Left ventricle myocardium inferior (tissue), 1 donor: ENCODE measurements around the gene ARMH4. TPM values are rescaled to one million over a fixed set of nuclear protein-coding genes. Genes with fewer than 3 reads are reported as not detected.
A peak's percentile ranks its signal among the peaks of the same experiment; 100 is the strongest.

Source experiments
- DNase-seq: peaks from one replicate; pipeline ENCODE4 v3.0.0-alpha.2; 2020
- H3K27ac ChIP-seq: fragments of 200-600 bp; replicated peaks from 2 replicates; pipeline ENCODE4 v1.8.0; 2021
- H3K27me3 ChIP-seq: fragments of 200-600 bp; 2 replicates; pipeline ENCODE4 v1.8.0; 2021; ENCODE audit warnings: low read depth
- H3K36me3 ChIP-seq: fragments of 200-600 bp; 2 replicates; pipeline ENCODE4 v1.8.0; 2021
- H3K4me1 ChIP-seq: fragments of 200-600 bp; 2 replicates; pipeline ENCODE4 v1.8.0; 2021
- H3K4me3 ChIP-seq: fragments of 200-600 bp; 2 replicates; pipeline ENCODE4 v1.8.0; 2021; ENCODE audit warnings: mild to moderate bottlenecking, moderate library complexity
- H3K9me3 ChIP-seq: fragments of 200-600 bp; replicated peaks from 2 replicates; pipeline ENCODE4 v1.8.0; 2021
- intact Hi-C: fragments of 100-400 bp; cut with micrococcal nuclease; formaldehyde crosslinking; loops from one replicate; pipeline ENCODE4 v1.11.0; 2022
- total RNA-seq: library from RNA; stranded (reverse); fragmentation: NEBNext Ultra II Directional; extraction: Animal tissue kit (Norgen Biotek cat#: 25700); gene quantifications from one replicate; pipeline ENCODE4 v1.2.1, GENCODE V29; 2021
- TF ChIP-seq, protein P1 (sequence below): fragments of 200-600 bp; IDR thresholded peaks from 2 replicates; pipeline ENCODE4 v1.8.0; 2021; ENCODE audit warnings: antibody characterized with exemption, mild to moderate bottlenecking, borderline replicate concordance
- donor health status: DM: no; HTN: yes; CAD: no; lungs with severe emphysema.

ARMH4 gene
- total RNA-seq, 1 donor from 2014 or later, result 7.3 TPM

DNA sequence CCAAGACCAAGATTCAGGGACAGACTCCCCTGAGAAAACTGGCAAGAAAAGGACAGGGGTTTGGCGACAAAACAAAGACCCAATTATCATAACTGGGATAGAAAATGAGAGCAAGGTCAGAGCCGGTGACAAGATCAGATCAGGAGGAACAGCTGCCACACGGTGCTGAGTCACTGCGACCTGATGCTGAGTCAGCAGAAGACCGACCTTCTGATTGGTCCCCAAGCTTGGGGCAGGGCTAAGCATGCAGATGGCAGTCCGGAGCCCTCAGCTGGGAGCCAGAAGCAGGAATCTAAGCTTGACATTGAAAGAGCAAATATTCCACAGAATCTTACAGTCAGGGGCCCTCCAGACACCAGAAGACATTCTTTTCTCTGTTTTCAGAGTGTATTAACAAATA, 19.1 kb upstream of the ARMH4 start:
- TF ChIP-seq, protein P1, sequence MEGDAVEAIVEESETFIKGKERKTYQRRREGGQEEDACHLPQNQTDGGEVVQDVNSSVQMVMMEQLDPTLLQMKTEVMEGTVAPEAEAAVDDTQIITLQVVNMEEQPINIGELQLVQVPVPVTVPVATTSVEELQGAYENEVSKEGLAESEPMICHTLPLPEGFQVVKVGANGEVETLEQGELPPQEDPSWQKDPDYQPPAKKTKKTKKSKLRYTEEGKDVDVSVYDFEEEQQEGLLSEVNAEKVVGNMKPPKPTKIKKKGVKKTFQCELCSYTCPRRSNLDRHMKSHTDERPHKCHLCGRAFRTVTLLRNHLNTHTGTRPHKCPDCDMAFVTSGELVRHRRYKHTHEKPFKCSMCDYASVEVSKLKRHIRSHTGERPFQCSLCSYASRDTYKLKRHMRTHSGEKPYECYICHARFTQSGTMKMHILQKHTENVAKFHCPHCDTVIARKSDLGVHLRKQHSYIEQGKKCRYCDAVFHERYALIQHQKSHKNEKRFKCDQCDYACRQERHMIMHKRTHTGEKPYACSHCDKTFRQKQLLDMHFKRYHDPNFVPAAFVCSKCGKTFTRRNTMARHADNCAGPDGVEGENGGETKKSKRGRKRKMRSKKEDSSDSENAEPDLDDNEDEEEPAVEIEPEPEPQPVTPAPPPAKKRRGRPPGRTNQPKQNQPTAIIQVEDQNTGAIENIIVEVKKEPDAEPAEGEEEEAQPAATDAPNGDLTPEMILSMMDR, result no peak
- Histone ChIP-seq H3K27me3 (peaks cover 16% of the 10 kb centered on the region), H3K36me3 (no peaks in the 10 kb centered on the region), H3K4me1 (peaks cover 7% of the 10 kb centered on the region), H3K27ac (no peak overlapping the region), H3K4me3 (no peak overlapping the region), H3K9me3 (no peaks in the 10 kb centered on the region)
- intact Hi-C loops, result no loop called here
- peak; percentile 49 for DNase-seq

DNA sequence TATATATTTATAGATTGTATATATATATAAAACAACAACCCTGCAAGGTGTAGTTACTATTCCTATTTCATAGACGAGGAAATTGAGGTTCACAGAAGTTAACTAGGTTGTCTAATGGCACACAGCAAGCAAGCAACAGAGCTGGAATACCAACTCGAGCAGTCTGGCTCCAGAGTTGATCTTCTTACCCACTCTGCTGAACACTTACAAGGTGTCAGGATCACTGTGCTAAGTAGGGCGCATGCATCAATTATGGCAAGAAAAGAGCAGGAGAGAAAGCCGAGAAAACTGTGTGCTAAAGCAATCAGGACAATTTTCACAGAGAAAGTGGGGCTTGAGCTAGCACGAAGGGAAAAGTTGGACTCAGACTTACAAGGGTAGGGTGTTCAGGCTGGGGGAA, 15.9 kb upstream of the ARMH4 start:
- H3K27me3 ChIP-seq, result no peaks in the 10 kb centered on the region
- H3K36me3 ChIP-seq, result no peaks in the 10 kb centered on the region
- no peak overlapping the region for H3K4me3 ChIP-seq
- peaks cover 7% of the 10 kb centered on the region for H3K4me1 ChIP-seq
- TF ChIP-seq, protein P1, result no peak
- DNase-seq, result no peak
- H3K27ac ChIP-seq, result no peak overlapping the region
- intact Hi-C loops, result loop anchor here (5.0 kb wide), 1 partner anchor 56 kb away; no protein-coding TSS in a partner anchor
- no peaks in the 10 kb centered on the region for H3K9me3 ChIP-seq

DNA sequence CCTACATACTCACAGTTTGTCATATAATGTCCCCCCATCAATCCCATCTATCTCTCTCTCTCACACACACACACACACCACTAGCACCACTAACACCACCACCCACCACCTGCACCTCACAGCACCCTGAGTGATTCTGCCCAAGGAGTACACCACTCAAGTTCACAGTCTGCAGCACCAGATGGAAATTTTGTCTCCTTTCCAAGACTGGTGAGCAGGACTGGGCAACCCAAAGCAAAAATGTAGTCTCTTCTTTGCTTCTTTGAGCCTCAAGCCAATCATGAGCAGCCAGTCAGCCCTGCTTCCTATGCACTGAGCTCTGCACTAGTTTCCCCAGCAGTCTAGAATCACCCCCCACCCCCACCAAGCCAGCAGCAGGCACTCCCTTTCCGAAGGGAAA, 15.0 kb upstream of the ARMH4 start:
- H3K27ac ChIP-seq, result no peak overlapping the region
- no peaks in the 10 kb centered on the region for H3K27me3 ChIP-seq
- no peaks in the 10 kb centered on the region for H3K9me3 ChIP-seq
- no peak for DNase-seq
- intact Hi-C loops, result loop anchor here (5.0 kb wide), 1 partner anchor 55 kb away; no protein-coding TSS in a partner anchor
- H3K4me1 ChIP-seq, result peaks cover 7% of the 10 kb centered on the region
- H3K4me3 ChIP-seq, result no peak overlapping the region
- H3K36me3 ChIP-seq, result no peaks in the 10 kb centered on the region
- TF ChIP-seq, protein P1, result no peak

DNA sequence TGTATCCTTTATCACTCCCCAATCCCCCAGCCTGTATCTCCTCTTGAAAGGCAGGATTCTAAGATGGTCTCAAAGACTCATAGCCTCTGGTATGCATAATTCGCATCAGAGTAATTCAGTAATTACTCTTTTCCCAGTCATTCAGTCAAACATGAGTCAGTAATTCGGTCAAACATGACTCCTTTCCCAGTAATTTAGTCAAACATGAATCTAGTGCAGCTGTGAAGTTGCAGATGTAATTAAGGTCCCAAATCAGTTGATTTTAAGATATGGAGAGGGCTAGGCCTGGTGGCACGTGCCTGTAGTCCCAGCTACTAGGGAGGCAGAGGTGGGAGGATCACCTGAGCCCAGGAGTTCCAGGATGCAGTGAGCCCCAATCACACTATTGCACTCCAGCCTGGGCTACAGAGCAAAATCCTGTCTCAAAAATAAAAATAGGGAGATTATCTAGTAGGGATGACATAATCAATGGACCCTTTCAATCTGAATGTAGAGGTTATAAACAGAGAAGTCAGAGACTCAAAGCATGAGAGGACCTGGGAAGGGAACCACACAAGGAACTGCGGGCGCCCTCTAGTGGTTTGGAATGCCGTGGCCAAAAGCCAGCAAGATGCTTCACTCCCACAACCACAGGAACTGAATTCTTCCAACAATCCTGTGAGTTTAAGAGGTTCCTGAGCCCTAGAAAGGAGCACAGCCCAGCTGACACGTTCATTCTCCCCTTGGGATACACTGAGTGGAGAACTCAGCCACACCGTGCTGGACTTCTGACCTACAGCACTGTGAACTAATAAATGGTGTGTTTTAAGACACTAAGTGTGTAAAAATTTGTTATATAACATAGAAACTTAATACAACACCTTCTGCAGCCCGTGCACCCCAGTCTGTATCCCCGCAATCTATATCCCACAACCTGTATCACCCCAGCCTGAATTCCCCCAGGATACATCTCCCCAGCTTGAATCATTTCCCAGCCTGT, 14.3 kb upstream of the ARMH4 start:
- no peak overlapping the region for H3K27ac ChIP-seq
- H3K4me1 ChIP-seq, result peaks cover 5% of the 10 kb centered on the region
- no peaks in the 10 kb centered on the region for H3K27me3 ChIP-seq
- H3K36me3 ChIP-seq, result no peaks in the 10 kb centered on the region
- intact Hi-C loops, result loop anchor here (5.0 kb wide), 1 partner anchor 54 kb away; no protein-coding TSS in a partner anchor
- TF ChIP-seq, protein P1, result peak; percentile 93
- H3K4me3 ChIP-seq, result no peak overlapping the region
- H3K9me3 ChIP-seq, result no peaks in the 10 kb centered on the region
- peak; percentile 82 for DNase-seq

DNA sequence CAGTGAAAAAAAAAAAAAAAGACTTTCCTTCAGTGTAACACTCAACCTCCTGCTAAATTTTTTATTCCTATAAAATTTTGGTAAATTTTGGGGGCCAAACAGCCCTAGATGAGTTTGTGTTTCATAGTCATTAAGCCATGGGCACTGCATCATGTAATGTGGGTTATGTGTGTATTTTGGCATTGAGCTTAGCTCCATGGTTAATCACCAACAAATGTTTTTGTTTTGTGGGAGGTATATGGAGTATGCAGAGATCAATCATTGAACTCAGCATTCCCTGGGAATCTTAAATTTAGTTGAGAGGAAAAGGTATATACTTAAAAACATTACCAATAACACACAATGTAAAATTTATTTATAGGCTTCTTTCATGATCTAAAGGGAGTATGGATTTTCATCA, 8.5 kb upstream of the ARMH4 start:
- TF ChIP-seq, protein P1, result no peak
- Histone ChIP-seq H3K9me3 (no peaks in the 10 kb centered on the region), H3K4me3 (no peak overlapping the region), H3K4me1 (no peaks in the 10 kb centered on the region), H3K36me3 (no peaks in the 10 kb centered on the region), H3K27ac (no peak overlapping the region), H3K27me3 (no peaks in the 10 kb centered on the region)
- intact Hi-C loops, result no loop called here
- no peak for DNase-seq
